Endometrial microvascular endothelial cells (primary cell): ENCODE results near the gene SUGCT. TPM values are rescaled to one million over a fixed set of nuclear protein-coding genes. Genes with fewer than 3 reads are reported as not detected.
"Not testable (repeated sequence)": the region's sequence is repeated elsewhere in the genome, so short reads cannot be mapped to it uniquely, and the experiment has no call there.

ENCODE experiments used
- in situ Hi-C: cut with HindIII; loops from 2 replicates; pipeline ENCODE4 v1.10.0; 2017; ENCODE audit warnings: low sequenced_read_pairs, low pct_unique_long_range_greater_than_20kb; ENCODE audit errors: inconsistent ontology term
- total RNA-seq: library from RNA; depleted of rRNA; stranded (reverse); fragments of >200 nt; gene quantifications from one replicate; pipeline ENCODE4 v1.2.3, GENCODE V29; 2015; ENCODE audit errors: inconsistent ontology term

Gene SUGCT
- total RNA-seq, 1 donor from 2014 or later, result 0.37 TPM

DNA sequence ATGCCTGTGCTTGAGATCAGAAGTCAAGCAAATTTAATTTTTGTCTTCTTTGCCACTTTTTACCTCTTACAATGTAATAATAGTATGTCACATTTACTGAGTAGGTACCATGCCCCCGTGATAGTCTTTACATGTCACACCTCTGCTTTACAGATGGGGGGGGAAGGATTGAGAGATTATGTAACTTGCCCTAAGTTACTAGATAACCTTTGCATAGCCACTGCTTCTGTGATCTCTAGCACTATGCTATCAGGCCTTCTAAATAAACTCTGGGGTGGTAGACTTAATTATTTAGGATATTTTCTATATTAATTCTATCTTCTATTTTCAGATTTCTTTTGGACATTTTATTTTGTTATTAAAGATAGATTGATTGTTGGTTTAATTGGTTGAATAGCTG is 514.4 kb downstream of the SUGCT start:
- in situ Hi-C loops, result no loop called here

DNA sequence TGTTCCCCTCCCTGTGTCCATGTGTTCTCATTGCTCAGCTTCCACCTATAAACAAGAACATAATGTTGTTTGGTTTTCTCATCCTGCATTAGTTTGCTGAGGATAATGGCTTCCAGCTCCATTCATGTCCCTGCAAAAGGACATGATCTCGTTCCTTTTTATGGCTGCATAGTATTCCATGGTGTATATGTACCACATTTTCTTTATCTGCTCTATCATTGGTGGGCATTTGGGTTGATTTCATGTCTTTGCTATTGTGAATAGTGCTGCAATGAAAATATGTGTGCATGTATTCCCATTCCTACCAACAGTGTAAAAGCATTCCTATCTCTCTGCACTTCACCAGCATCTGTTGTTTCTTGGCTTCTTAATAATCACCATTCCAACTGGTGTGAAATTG is 516.1 kb downstream of the SUGCT start:
- in situ Hi-C loops, result not testable (repeated sequence)

DNA sequence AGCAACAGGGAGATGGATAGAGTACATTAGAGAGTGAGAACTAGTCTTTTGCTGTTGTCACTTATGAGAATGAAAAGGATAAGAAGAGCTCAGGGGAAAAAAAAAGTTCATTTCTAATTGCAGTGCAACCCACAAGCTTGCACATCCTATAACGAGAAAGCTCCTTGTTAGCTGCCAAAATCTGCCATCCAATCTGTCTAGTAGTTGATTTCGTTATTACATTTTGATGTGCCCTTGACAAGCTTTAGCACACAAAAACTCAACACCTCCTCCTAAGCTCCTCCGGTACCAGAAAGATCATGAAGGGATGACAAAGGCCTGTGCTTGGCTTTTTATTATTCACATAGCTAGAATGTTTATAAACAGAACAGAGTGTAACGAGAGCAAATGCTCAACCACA is 519.4 kb downstream of the SUGCT start:
- in situ Hi-C loops, result no loop called here

DNA sequence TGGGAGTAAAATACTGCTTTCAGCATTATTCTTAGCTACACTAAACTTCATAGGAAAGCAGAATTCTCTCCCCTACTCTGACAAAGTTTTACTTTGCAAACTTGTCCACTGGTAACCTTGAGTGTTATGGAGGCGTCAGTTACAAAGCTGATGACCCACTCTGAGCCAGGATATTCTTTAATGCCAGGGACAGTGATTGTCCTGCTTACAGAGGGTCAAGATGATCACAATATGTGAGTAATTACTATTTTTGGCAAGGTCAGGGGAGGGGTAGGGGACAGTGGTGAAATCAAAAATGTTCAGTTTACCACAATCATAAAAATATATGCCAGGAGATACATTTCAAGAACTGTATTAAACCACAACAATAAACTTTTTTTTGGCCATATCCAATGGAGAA is 520.6 kb downstream of the SUGCT start:
- in situ Hi-C loops, result no loop called here

DNA sequence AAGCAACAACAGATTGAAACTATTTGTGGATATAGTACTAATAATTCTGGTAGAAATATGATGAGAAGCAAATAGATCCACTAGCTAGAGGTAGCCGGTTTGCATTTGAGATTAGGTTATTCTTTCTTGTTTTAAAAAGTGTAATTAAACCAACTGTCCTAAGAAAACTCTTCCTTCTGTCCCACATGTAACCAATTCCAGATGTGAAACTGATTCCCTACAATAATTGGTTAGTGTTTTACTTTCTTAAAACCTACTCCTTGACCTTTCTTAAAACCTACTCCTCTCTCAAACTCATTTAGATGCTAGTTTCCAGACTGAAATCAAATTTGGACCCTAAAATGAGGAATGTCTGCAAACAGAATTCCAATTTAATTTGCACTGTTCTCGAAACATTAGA is 521.5 kb downstream of the SUGCT start:
- in situ Hi-C loops, result no loop called here

DNA sequence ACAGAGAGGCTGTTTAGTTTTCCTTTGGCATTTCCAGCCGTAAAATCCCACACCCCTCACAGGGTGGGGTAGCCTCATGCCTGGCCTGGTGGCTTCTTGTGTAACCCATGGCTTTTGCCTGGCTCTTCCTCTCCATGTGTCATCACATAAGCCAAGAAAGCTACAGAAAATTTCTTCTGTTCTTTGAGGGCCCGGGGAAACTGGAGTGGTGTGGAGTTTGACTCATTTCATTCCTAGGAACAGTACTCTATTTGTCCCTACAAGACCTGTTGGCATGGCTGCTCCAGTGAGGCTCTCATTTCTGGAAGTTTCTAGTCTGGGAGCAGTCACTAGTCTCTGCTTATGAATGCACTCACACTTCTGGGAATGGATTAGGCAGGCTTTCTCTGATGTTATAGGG is 523.9 kb downstream of the SUGCT start:
- in situ Hi-C loops, result no loop called here

DNA sequence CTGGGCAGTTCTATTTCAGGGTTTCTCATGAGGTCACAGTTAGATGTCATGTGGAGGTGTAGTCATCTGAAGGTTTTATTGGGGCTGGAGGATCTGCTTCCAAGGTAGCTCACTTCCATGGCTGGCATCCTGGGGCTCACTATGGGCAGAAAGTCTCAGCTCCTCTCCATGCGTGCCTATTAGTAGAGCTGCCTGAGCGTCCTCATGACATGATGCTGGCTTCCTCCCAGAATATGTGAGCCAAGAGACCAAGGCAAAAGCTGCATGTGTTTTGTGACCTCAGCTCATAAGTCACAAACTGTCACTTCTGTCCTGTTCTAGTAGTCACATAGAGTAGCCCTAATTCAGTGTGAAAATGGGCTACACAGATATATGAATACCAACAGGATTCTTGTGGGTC is 524.4 kb downstream of the SUGCT start:
- in situ Hi-C loops, result no loop called here

DNA sequence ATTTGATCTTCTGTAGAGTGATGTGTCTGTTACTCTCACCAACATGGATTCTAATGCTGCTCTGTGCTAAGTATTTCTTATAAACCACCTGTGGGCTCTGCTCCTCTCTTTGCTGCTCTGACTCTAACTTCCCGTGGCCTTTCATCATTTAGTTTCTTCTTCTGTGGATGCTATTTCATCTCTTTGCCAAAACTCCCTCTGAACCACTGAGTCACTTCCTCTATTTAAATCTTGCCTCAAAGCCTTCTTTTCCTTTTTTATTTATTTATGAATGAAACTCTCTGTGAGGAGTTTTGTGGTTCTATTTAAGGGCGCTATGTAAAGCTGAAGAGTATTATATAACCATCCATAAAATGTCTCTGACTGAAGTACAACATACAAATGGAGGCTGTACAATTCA is 538.5 kb downstream of the SUGCT start:
- in situ Hi-C loops, result no loop called here

DNA sequence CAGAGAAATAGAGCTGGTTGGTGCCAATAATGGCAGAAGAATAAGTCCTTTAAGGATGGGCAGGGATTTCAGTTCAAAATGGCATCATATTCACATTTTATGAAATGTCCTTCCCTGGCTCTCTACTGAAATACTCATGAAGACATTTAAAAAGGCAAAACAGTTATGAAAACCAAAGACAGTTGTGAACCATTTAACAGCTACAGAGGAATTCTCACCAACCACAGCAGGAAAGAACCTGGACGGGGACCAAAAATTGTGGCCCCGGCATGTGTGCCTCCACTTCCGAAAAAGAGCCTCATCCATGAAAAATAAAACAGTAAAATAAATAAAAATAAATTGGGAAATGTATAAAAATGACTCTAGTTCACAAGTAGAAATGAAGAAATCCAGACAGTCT is 539.5 kb downstream of the SUGCT start:
- in situ Hi-C loops, result no loop called here

DNA sequence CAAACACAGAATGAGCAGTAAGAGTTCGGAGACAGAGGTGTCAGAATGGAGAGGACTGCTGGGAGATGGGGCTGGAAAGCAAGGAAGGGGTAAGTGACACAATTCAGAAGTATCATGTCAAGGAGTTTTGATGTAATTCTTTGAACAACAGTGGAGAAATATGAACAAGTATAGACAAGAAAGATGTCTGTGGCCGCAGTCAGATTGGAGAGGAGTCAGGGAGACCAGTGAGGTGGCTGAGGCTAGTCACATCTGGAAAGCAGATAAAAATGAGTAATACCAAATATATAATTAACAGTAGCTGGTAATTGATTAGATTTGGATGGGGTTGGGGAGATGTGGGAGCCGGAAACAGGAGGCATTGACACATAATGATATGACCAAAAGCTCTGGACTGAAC is 540.9 kb downstream of the SUGCT start:
- in situ Hi-C loops, result no loop called here

DNA sequence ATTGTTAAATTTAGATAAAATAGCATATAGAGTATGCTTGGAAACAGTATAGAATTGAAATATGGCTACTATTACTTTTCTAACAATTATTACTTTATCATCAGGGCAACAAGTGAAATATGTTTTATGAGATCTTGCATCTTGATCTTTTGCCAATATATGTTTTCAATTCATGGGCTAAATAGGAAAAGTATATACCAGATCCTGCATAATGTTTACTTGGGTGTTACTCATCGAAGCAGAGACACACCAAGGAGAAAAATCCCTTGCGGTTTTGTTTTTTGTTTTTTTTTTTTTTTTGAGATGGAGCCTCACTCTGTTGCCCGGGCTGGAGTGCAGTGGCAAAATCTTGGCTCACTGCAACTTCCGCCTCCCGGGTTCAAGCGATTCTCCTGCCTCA is 541.4 kb downstream of the SUGCT start:
- in situ Hi-C loops, result no loop called here

DNA sequence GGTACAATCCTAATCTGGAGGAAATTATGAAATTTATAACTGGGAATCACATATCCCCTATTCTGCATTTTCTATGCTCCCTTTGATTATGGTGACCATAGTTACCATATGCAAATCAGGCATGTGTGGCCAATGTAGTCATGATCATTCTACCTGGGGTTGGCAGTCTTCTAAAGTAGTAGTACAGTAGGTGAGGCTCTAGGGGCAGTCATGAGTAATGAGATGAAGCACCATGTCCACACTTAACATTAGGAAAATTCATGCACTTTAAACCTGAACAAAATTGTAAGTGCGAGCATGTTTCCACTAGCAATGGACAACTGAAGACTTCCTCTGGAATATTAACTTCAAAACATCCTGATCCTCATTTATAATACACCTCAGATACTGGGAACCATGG is 545.9 kb downstream of the SUGCT start:
- in situ Hi-C loops, result no loop called here

DNA sequence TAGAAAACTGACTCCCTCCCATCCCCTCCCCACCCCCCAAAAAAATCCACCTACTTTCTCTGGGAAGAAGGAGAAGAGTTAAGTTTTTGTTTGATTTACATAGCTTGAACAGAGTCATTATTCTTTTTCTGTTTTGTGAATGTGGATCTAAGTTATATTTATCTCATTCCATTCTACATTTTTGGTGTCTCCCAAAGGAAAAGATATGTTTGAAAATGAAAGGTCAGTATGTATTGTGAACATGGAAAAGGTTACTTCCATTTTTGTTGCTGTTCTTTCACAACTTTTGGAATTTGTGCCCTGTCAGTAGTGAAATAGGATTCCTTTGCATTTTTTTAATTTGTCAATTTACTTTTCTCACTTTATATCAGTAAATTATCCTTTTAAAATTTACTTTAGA is 547.9 kb downstream of the SUGCT start:
- in situ Hi-C loops, result no loop called here

DNA sequence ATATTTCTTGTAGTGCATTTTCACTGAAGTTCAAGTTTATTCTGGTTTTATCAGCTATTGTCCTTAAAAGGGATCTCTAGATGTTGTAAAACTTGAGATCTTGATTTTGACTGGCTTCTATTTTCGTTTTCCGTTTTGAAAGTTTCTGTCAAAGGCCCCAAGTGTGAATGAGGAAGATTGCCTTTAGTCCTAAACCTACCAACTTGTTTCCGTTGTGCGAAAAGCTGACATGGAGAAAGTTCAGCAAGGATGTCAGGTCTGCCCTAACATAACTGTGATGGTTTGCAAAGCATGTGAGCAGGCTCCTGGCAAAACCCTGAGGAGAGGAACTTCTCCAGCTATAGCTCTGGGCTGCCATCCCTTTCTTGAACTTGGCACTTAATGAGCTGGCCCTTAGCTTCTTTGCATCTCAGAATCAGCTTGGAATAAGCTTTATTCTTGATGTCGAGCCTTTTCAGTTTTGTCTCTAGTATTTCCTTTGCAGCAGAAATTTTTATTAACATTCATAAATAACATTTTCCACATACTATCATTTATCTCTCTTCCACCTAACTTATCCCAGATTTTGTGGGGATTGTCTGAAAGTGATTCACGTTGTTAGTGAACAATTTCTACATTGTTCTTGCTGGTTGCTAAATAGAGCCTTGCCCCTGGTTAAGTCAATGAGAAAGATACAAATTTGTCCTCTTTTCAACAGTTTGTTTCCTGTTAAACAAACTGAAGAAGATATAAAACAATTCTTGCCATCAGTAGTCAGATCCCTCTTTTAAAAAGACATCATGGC is 559.4 kb downstream of the SUGCT start:
- in situ Hi-C loops, result no loop called here

DNA sequence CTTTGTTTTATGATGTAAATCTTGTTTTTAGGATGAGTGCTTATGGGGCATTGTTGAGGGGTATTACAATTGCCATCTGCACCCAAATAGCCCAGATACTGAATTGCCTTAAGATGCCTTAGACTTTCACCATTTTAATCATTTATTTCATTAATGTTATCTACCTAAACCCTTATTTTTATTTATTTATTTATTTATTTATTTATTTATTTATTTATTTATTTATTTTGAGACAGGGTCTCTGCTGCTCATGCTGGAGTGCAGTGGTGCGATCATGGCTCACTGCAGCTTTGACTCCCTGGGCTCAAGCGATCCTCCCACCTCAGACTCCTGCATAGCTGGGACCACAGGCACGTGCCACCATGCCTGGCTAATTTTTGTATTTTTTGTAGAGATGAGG is 560.2 kb downstream of the SUGCT start:
- in situ Hi-C loops, result no loop called here

DNA sequence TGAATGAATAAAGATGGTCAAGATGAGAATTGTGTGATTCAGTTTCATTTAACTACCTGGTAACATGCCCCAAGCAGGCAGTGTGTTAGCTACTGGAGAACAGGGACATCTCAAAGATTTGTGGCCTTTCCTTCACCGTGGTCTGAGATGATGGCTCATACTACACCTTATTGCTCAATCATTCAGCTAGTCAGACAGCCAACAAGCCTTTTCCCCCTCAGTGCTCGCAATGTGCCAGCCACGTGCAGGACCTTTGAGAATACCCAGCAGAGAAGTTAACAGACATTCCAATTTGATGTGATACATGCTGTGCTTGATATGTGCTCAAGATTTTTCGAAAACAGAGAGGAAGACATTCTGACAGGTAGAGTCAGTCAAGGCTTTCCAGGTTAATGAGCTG is 562.8 kb downstream of the SUGCT start:
- in situ Hi-C loops, result no loop called here

DNA sequence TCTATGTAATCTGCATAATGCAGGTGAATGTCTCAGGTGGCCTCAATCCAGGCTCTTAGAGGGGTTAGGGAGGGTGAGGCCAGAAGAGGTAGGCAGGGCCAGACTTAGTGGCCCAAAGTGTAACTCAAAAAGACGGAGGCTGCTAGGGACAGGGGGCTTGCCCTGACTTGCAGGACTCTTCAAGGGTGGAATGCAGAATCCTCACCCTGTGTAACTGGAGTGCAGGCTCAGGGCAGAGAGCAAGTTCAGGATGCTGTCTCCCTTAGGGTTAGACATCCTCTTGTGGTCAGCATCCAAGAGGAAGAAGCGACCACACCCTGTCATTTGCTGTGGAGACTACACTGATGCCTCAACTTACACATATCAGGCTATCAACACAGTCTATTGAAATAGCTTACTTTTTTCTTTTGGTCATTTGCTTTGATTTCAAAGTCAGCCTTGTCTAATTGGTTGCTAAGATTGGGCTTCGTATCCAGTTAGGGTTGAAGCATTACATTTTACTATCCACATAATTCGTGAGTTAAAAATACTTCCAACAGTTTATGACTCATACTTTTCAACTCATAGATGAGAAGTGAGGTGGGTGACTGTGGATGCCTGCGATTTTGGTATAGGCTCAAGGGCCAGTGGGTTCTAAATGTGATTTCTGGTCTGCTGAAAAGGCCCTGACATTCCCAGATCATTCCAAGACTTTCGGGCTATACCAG is 563.6 kb downstream of the SUGCT start:
- in situ Hi-C loops, result no loop called here

DNA sequence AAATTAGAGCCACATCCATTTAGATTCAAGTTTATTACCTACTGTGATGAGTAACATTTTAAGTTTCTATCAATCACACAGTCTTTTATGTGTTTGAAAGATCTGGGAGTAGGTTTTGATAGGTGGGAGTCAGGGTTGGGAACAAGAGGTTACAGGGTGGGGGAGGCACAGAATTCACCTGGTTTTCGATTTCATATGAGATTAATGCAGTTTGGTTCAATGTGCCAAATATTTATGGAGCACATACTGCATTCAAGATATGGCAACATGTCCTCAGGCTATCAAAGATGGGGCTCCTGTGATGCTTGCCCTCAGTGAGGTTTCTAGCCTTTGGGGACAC is 564.1 kb downstream of the SUGCT start:
- in situ Hi-C loops, result no loop called here

DNA sequence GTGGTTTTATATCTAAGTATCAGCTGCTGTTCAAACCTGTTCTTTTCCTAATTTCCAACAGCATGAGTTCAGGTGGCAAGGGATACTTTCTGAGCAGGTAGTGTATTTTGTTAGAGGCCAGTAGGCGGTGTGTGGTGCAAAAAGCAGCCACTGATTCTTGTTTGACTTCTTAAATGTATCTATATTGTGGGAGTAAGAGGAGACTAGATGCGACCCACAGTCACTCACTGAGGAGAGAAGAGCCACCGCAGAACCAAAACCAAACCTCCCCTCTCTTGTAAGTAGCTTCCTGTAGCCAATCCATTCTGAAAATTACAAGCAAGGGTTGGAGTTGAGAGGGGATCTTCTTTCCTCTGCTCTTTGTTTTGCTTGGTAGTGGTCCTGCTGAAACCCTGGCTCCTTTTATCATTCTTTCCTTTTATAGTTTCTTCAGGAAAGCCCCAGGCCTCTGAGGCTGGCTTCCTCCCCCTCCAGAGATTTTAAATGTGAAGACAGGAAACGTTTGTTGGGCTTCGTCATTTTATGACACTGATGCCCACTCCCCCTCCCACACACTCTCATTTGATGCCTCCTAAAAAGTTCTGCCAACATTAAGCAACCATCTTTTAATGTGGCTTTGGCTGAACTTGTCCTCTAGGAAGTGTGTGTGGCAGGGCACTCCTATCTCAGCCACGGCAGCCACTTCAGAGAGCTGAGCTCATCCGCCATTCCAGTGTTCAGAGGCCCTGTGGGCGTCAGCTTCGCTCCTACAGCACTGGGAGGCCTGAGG is 566.0 kb downstream of the SUGCT start:
- in situ Hi-C loops, result no loop called here
